GM06990 (cell line): Measurements from ENCODE around the gene PEPD.

Experiments used
- DNase-seq: peaks from one replicate; pipeline ENCODE4 v3.0.0-alpha.2; 2011; ENCODE audit not compliant: insufficient read length; ENCODE audit errors: extremely low read depth
- H3K27me3 ChIP-seq: replicated peaks from 2 replicates; pipeline ENCODE4 v1.6.0; 2011; ENCODE audit warnings: low read length; ENCODE audit not compliant: control insufficient read depth, insufficient read depth
- H3K36me3 ChIP-seq: 2 replicates; pipeline ENCODE4 v1.5.1; 2011; ENCODE audit warnings: low read length; ENCODE audit not compliant: control insufficient read depth, insufficient read depth
- H3K4me3 ChIP-seq: replicated peaks from 2 replicates; pipeline ENCODE4 v1.5.1; 2011; ENCODE audit warnings: low read depth, mild to moderate bottlenecking, control low read depth, low read length
- TF ChIP-seq, protein P1 (sequence below): IDR thresholded peaks from 2 replicates; pipeline ENCODE4 v1.5.1; 2011; ENCODE audit warnings: low read length, control low read depth, mild to moderate bottlenecking, inconsistent platforms; ENCODE audit not compliant: insufficient read depth, poor library complexity, severe bottlenecking

The PEPD gene

DNA sequence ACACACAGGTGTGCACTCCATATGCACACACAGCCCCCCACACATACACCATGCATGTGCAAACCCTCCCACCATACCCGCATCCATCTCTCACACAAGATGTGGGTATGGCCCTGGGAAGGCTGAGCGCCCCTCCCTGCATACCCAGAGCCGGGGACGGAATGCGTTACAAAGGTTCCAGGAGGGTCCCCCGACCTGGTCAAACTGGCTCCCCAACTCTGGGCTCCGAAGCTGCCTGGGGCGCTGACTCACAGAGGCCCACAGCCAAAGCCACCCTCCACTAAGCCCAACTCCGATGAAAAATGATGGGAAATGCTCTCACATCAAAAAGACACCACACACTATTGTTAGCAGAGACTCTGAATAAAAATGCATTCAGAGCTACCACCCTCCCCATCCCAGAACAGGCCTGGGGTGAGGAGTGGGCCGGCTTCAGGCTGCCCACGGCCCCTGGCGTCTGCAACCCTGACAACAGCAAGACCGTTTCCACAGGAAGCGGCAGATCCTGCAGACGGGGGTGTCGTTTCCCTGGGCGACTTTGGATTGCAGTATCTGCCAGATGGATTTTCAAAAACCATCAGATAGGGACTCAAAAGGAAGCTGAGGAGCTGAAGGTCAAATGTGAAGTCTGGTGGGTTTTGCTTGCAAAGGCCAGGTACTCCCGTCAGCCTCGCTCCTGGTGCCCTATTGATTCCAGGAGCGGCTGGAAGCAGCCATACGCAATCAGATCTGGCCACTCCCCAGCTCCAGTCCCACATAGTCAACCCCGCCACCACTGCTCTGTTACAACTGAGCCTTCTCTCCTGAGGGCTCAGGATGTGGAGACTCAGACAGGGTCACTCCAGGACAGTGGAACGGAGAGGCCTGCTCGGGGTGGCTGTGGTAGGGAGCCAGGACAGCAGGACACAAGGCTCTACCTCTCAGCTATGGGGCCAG is 14.3 kb downstream of the PEPD start:
- Histone ChIP-seq H3K36me3 (no peaks in the 10 kb centered on the region; the same call in none of the 2 replicates), H3K27me3 (no peaks in the 10 kb centered on the region), H3K4me3 (no peak overlapping the region)
- TF ChIP-seq, protein P1, sequence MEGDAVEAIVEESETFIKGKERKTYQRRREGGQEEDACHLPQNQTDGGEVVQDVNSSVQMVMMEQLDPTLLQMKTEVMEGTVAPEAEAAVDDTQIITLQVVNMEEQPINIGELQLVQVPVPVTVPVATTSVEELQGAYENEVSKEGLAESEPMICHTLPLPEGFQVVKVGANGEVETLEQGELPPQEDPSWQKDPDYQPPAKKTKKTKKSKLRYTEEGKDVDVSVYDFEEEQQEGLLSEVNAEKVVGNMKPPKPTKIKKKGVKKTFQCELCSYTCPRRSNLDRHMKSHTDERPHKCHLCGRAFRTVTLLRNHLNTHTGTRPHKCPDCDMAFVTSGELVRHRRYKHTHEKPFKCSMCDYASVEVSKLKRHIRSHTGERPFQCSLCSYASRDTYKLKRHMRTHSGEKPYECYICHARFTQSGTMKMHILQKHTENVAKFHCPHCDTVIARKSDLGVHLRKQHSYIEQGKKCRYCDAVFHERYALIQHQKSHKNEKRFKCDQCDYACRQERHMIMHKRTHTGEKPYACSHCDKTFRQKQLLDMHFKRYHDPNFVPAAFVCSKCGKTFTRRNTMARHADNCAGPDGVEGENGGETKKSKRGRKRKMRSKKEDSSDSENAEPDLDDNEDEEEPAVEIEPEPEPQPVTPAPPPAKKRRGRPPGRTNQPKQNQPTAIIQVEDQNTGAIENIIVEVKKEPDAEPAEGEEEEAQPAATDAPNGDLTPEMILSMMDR: no peak
- DNase-seq: no peak

DNA sequence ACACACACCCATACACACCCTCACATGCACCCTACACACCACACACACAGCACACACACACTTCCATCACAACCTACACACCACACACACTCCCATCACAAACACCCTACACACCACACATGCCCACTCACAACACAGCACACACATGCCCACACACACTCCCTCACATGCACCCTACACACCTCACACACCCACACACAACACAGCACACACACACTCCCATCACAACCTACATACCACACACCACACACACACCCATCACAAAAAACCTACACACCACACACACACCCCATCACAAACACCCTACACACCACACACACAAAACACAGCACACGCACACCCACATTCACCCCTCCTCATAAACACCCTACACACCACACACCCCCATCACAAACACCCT is 15.1 kb downstream of the PEPD start:
- no peak overlapping the region for H3K4me3 ChIP-seq
- no peaks in the 10 kb centered on the region; the same call in none of the 2 replicates for H3K36me3 ChIP-seq
- no peak for DNase-seq
- H3K27me3 ChIP-seq: no peaks in the 10 kb centered on the region
- TF ChIP-seq, protein P1: no peak

DNA sequence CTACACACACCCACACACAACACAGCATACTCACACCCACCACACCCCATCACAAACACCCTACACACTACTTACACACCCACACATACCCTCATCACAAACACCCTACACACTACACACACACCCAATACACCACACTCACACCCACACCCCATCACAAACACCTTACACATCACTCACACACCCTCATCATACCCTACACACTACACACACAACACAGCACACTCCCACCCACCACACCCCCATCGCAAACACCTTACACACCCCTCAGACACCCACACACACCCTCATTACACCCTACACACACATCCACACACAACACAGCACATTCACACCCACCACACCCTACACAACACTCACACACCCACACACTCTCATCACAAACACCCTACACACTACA is 15.8 kb downstream of the PEPD start:
- TF ChIP-seq, protein P1: no peak
- no peak overlapping the region for H3K4me3 ChIP-seq
- DNase-seq: no peak
- H3K27me3 ChIP-seq: no peaks in the 10 kb centered on the region
- no peaks in the 10 kb centered on the region; the same call in none of the 2 replicates for H3K36me3 ChIP-seq

DNA sequence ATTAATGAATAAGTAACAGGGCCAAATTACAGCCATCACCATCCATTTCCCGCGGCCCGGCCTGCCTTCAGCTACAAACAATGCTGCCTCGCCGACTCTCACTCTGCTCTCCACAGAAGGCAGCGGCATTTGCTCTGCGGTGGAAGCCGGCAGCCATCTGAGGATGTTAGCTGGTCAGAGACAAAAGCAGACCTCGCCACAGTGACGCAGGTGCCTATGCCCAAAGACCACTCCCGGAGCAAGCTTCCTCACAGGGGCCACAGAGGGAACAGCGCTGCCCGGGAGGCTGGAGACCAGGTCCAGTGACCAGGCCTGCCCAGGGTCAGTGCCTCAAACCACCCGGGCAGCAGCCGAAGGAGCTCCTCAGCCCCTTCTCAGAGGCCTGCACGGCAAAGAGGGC is 16.4 kb downstream of the PEPD start:
- H3K4me3 ChIP-seq: no peak overlapping the region
- peaks cover 2% of the 10 kb centered on the region for H3K36me3 ChIP-seq
- no peak for DNase-seq
- TF ChIP-seq, protein P1: no peak
- H3K27me3 ChIP-seq: no peaks in the 10 kb centered on the region

DNA sequence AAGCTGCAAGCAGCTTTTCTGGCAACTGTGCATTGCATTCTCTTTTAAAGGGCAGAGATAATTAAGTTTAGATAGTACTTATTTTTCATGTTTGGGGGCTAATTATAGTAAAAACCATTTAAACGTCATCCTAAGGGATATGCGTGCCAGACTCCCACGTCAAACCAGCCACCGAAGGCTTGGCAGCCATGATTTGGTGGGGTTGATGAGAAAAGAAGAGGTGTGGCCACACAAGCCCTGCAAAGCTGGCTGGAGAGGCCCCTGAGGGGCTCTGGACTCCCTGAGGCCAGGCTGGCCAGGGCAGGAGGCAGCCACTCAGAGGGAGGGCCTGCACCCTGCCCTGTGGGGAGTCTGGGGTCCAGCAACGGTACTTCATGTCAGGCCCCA is 17.5 kb downstream of the PEPD start:
- peaks cover 2% of the 10 kb centered on the region for H3K36me3 ChIP-seq
- H3K4me3 ChIP-seq: no peak overlapping the region
- no peaks in the 10 kb centered on the region for H3K27me3 ChIP-seq
- TF ChIP-seq, protein P1: no peak
- no peak for DNase-seq
